Trophoblast cell (in vitro differentiated cells and primary cell): ENCODE results near the gene RCAN2.
A peak's percentile ranks its signal among the peaks of the same experiment; 100 is the strongest.

ENCODE experiments used
- DNase-seq, 2 donors: peaks; one replicate each; pipeline ENCODE4 v3.0.0-alpha.2; 2016
- H2AFZ ChIP-seq: 2 replicates; pipeline ENCODE4 v1.6.1; 2013; ENCODE audit warnings: low read length, moderate library complexity, mild to moderate bottlenecking; ENCODE audit not compliant: insufficient read depth, poor library complexity
- H2AK5ac ChIP-seq: 2 replicates; pipeline ENCODE4 v1.6.1; 2013; ENCODE audit warnings: mild to moderate bottlenecking, low read length
- H2BK120ac ChIP-seq: 2 replicates; pipeline ENCODE4 v1.6.1; 2013; ENCODE audit warnings: low read length, mild to moderate bottlenecking, moderate library complexity; ENCODE audit not compliant: insufficient read depth, poor library complexity
- H2BK12ac ChIP-seq: 2 replicates; pipeline ENCODE4 v1.6.1; 2013; ENCODE audit warnings: mild to moderate bottlenecking, low read length, moderate library complexity
- H2BK5ac ChIP-seq: 2 replicates; pipeline ENCODE4 v1.6.1; 2013; ENCODE audit warnings: low read length, low read depth, moderate library complexity, mild to moderate bottlenecking; ENCODE audit not compliant: poor library complexity
- H3K14ac ChIP-seq: 2 replicates; pipeline ENCODE4 v1.6.1; 2013; ENCODE audit warnings: mild to moderate bottlenecking, low read length
- H3K18ac ChIP-seq: 2 replicates; pipeline ENCODE4 v1.6.1; 2013; ENCODE audit warnings: mild to moderate bottlenecking, low read length
- H3K23ac ChIP-seq: 2 replicates; pipeline ENCODE4 v1.6.1; 2013; ENCODE audit warnings: low read length
- H3K27ac ChIP-seq: 2 replicates; pipeline ENCODE4 v1.5.1; 2013; ENCODE audit warnings: low read depth, mild to moderate bottlenecking, inconsistent platforms, low read length, moderate library complexity
- H3K27me3 ChIP-seq: 2 replicates; pipeline ENCODE4 v1.6.1; 2013; ENCODE audit warnings: inconsistent platforms, mild to moderate bottlenecking, low read length, moderate library complexity; ENCODE audit not compliant: insufficient read depth
- H3K36me3 ChIP-seq, 2 experiments: 1 replicate in 1 of 2; 2 replicates in 1 of 2; pipeline ENCODE4 v1.6.1; 2013; ENCODE audit warnings: low read length in 2 of 2, mild to moderate bottlenecking in 2 of 2, moderate library complexity in 1 of 2; ENCODE audit not compliant: insufficient read depth in 2 of 2, control insufficient read depth in 1 of 2
- H3K4ac ChIP-seq: 2 replicates; pipeline ENCODE4 v1.6.1; 2013; ENCODE audit warnings: low read depth, mild to moderate bottlenecking, low read length, moderate library complexity
- H3K4me1 ChIP-seq, 2 experiments: 1 replicate in 1 of 2; 2 replicates in 1 of 2; pipeline ENCODE4 v1.6.1; 2013; ENCODE audit warnings: low read length in 2 of 2, mild to moderate bottlenecking in 2 of 2, moderate library complexity in 1 of 2; ENCODE audit not compliant: insufficient read depth in 2 of 2, control insufficient read depth in 1 of 2
- H3K4me2 ChIP-seq: 2 replicates; pipeline ENCODE4 v1.6.1; 2013; ENCODE audit warnings: inconsistent platforms, mild to moderate bottlenecking, low read length, moderate library complexity
- H3K4me3 ChIP-seq: 2 replicates; pipeline ENCODE4 v1.5.1; 2013; ENCODE audit warnings: mild to moderate bottlenecking, low read depth, low read length, inconsistent platforms
- H3K79me1 ChIP-seq: one replicate; pipeline ENCODE4 v1.6.1; 2013; ENCODE audit warnings: low read length
- H3K79me2 ChIP-seq: 2 replicates; pipeline ENCODE4 v1.6.1; 2013; ENCODE audit warnings: low read length, mild to moderate bottlenecking; ENCODE audit not compliant: control insufficient read depth, insufficient read depth, poor library complexity
- H3K9ac ChIP-seq: 2 replicates; pipeline ENCODE4 v1.6.1; 2013; ENCODE audit warnings: mild to moderate bottlenecking, low read length
- H3K9me3 ChIP-seq: 2 replicates; pipeline ENCODE4 v1.6.1; 2013; ENCODE audit warnings: low read depth, mild to moderate bottlenecking, control low read depth, inconsistent platforms, low read length; ENCODE audit not compliant: insufficient read depth
- H4K12ac ChIP-seq: 2 replicates; pipeline ENCODE4 v1.6.1; 2013; ENCODE audit warnings: low read depth, mild to moderate bottlenecking, low read length, moderate library complexity
- H4K8ac ChIP-seq: 2 replicates; pipeline ENCODE4 v1.6.1; 2013; ENCODE audit warnings: low read depth, mild to moderate bottlenecking, low read length, moderate library complexity
- H4K91ac ChIP-seq: one replicate; pipeline ENCODE4 v1.6.1; 2013; ENCODE audit warnings: low read depth, mild to moderate bottlenecking, low read length, moderate library complexity
- WGBS: extraction: QIAGEN DNeasy Blood & Tissue Kit; methylation state at CpG from one replicate; pipeline ENCODE4 v1.1.7; 2013; ENCODE audit warnings: missing lambda C conversion rate; ENCODE audit not compliant: insufficient read length, insufficient coverage; ENCODE audit errors: extremely low coverage; 5-methylcytosine and 5-hydroxymethylcytosine counted together

Gene RCAN2

DNA sequence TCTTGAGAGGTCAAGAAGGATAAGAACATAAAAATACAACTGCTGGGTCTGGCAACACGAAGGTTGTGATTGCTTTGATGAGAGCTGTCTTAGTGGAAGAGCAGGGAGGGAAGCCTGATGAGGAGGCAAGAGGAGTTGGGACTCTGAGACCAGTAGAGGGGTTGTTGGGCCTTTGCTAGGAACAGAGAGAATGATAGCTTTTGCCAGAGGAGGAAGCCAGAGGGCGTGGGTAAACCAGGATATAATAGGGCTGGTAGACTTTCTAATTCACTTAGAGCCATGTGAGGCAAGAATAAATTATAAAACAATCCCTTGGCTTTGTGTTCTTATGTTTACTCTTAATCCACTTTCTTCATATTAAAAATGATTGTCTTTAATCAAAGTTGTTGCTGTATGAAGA is 78.6 kb downstream of the RCAN2 start:
- Histone ChIP-seq H3K36me3 (no peaks in the 10 kb centered on the region), H3K9me3 (no peaks in the 10 kb centered on the region), H4K12ac (no peak overlapping the region), H3K4me3 (no peak overlapping the region), H3K4ac (no peak overlapping the region), H3K4me1 (no peaks in the 10 kb centered on the region), H4K91ac (no peak overlapping the region), H2AK5ac (no peak overlapping the region), H3K9ac (no peak overlapping the region), H2BK5ac (no peak overlapping the region), H3K4me2 (no peak overlapping the region), H4K8ac (no peak overlapping the region), H2BK120ac (no peak overlapping the region), H3K18ac (no peak overlapping the region), H3K27ac (no peak overlapping the region), H2BK12ac (no peak overlapping the region), H3K79me1 (no peaks in the 10 kb centered on the region), H3K14ac (no peak overlapping the region), H2AFZ (no peak overlapping the region), H3K79me2 (no peaks in the 10 kb centered on the region), H3K23ac (no peak overlapping the region), H3K27me3 (no peaks in the 10 kb centered on the region)
- no CpG with 5 or more reads among the region's 2 CpGs for WGBS
- no peak for DNase-seq

DNA sequence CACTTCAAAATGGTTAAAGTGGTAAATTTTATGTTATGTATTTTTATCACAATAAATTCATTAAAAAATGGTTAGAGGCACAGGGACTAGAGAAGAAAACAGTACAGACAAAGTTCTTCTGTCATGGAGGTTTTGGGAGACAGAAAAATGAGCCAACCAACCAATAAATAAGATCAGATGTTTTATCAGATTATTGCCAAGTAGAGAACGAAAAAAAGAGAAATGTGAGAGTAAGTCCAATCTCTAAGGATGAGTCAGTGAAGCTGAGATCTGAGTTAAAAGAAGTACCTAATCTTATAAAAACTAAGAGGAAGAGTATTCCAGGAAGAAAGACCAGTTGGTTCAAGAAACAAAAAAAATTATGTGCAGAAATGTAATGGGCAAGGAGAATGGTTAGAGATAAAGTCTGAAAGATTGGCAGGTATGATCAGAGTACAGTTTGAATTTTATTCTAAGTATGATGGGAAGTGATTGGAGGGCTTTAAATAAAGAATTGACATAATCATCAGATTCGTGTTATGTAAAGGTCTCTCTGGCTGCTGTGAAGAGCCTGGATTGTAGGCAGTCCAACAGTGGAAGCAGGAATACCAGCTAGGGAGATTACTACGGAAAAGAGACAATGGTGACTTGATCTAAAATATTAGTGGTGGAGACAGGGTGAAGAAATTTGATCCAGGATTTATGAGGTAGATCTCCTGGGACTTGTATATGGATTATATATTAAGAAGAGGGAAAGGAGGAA is 79.6 kb downstream of the RCAN2 start:
- no peak overlapping the region for H2AK5ac ChIP-seq
- H3K4me1 ChIP-seq: peaks cover 3% of the 10 kb centered on the region in 2 experiments
- no peaks in the 10 kb centered on the region for H3K79me2 ChIP-seq
- no peak overlapping the region for H3K14ac ChIP-seq
- H3K27ac ChIP-seq: no peak overlapping the region
- no peak overlapping the region for H4K8ac ChIP-seq
- no CpG with 5 or more reads among the region's 3 CpGs for WGBS
- no peak overlapping the region for H3K4me2 ChIP-seq
- no peak overlapping the region for H4K12ac ChIP-seq
- H3K18ac ChIP-seq: no peak overlapping the region
- no peak overlapping the region for H3K4me3 ChIP-seq
- no peak for DNase-seq
- no peak overlapping the region for H3K23ac ChIP-seq
- no peak overlapping the region for H4K91ac ChIP-seq
- H3K9ac ChIP-seq: no peak overlapping the region
- H2BK12ac ChIP-seq: no peak overlapping the region
- H3K36me3 ChIP-seq: no peaks in the 10 kb centered on the region
- no peak overlapping the region for H2BK5ac ChIP-seq
- H2BK120ac ChIP-seq: no peak overlapping the region
- H3K4ac ChIP-seq: no peak overlapping the region
- no peaks in the 10 kb centered on the region for H3K9me3 ChIP-seq
- no peak overlapping the region for H2AFZ ChIP-seq
- H3K79me1 ChIP-seq: no peaks in the 10 kb centered on the region
- H3K27me3 ChIP-seq: no peaks in the 10 kb centered on the region

GRCh38 chr6:46410334-46410953 is 80.8 kb downstream of the RCAN2 start:
- no peak overlapping the region for H2BK120ac ChIP-seq
- no peaks in the 10 kb centered on the region for H3K27me3 ChIP-seq
- WGBS: 100% methylated on average over 1 of the region's 5 CpGs
- no peak overlapping the region for H2BK5ac ChIP-seq
- H2BK12ac ChIP-seq: no peak overlapping the region
- H4K12ac ChIP-seq: no peak overlapping the region
- no peaks in the 10 kb centered on the region for H3K79me1 ChIP-seq
- no peak overlapping the region for H3K23ac ChIP-seq
- peaks cover 3% of the 10 kb centered on the region in 2 experiments for H3K4me1 ChIP-seq
- H3K14ac ChIP-seq: no peak overlapping the region
- H3K4me2 ChIP-seq: no peak overlapping the region
- no peak overlapping the region for H4K91ac ChIP-seq
- no peaks in the 10 kb centered on the region for H3K79me2 ChIP-seq
- no peaks in the 10 kb centered on the region for H3K9me3 ChIP-seq
- peak overlapping the region; percentile 41 for H2AFZ ChIP-seq
- no peak overlapping the region for H3K9ac ChIP-seq
- H3K36me3 ChIP-seq: no peaks in the 10 kb centered on the region
- DNase-seq: peak in 1 of 2 donors; percentile 74
- H3K27ac ChIP-seq: no peak overlapping the region
- H4K8ac ChIP-seq: no peak overlapping the region
- no peak overlapping the region for H2AK5ac ChIP-seq
- H3K4me3 ChIP-seq: no peak overlapping the region
- H3K18ac ChIP-seq: no peak overlapping the region
- no peak overlapping the region for H3K4ac ChIP-seq

DNA sequence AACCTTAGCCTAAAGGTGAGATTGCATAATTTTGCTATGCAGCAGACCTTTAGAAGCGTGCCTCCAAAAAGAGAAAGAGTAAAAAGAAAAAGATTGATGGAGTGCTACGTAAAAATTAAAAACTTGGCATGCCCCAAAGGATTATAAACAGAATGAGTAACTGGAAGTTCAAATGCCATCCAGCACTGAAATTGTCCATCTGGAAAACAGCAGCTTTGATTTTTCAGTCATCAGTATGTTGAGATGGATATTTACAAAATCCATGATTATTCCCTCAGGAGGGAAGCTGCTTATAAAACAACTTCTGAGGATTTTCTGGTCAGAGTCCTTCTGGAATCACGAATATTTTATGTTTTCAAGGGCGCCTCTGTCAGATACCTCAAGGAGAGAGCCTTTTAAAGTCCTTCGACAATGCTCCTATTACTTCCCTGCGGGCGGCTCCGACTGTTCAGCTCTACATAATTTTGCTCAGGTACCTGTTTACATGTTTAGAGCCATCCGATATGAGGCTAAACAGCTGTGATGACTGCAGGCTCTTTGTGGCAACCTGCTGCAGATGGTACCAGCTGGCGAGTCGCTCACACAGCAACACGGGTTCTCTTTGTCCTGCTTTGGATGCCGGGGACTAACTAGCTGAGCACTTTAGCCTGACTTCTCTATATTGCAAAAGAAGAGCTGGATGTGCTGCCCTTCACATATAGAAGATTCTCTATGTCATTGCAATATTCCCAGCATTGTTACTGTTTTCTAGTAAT is 83.3 kb downstream of the RCAN2 start:
- Histone ChIP-seq H3K27ac (no peak overlapping the region), H4K12ac (no peak overlapping the region), H3K79me1 (no peaks in the 10 kb centered on the region), H2BK120ac (no peak overlapping the region), H3K36me3 (no peaks in the 10 kb centered on the region), H3K9me3 (no peaks in the 10 kb centered on the region), H2BK5ac (no peak overlapping the region), H2BK12ac (no peak overlapping the region), H3K4me3 (no peak overlapping the region), H3K4me1 (peaks cover 3% of the 10 kb centered on the region in 2 experiments), H3K18ac (no peak overlapping the region), H3K79me2 (no peaks in the 10 kb centered on the region), H3K4me2 (no peak overlapping the region), H2AFZ (no peak overlapping the region), H3K27me3 (no peaks in the 10 kb centered on the region), H4K91ac (no peak overlapping the region), H3K14ac (no peak overlapping the region), H3K4ac (no peak overlapping the region), H3K23ac (no peak overlapping the region), H4K8ac (no peak overlapping the region), H2AK5ac (no peak overlapping the region), H3K9ac (no peak overlapping the region)
- no peak for DNase-seq
- WGBS: no CpG with 5 or more reads among the region's 13 CpGs
